ENCODE measurements around the gene MAPK9. TPM values are rescaled to one million over a fixed set of nuclear protein-coding genes. Genes with fewer than 3 reads are reported as not detected.

MAPK9 gene
- total RNA-seq: 40.1 and 41.6 TPM in 2 replicates

- intact Hi-C loops (cut with micrococcal nuclease): loop anchor here (2.0 to 5.0 kb wide), 12 partner anchors 203 to 1663 kb away; partner anchors contain the start of genes CNOT6, MGAT1, MRNIP and RACK1
These were observed at the start of gene MAPK9 for GRCh38 chr5:180291943-180292831. Gene MAPK9, minus strand, starts transcription at chr5:180292083. Its CDS starts 11,522 bp downstream, at chr5:180280561.

GRCh38 chr5:180341595-180341994 lies 49.7 kb upstream of the MAPK9 start:
- intact Hi-C loops (cut with micrococcal nuclease): no loop called here

GRCh38 chr5:180340856-180341255 lies 49.0 kb upstream of the MAPK9 start:
- intact Hi-C loops (cut with micrococcal nuclease): no loop called here

GRCh38 chr5:180339583-180340183 lies 47.8 kb upstream of the MAPK9 start:
- intact Hi-C loops (cut with micrococcal nuclease): no loop called here

GRCh38 chr5:180338001-180338707 lies 46.3 kb upstream of the MAPK9 start:
- intact Hi-C loops (cut with micrococcal nuclease): no loop called here

- intact Hi-C loops (cut with micrococcal nuclease): no loop called here
These were observed 44.5 kb upstream of the MAPK9 start for GRCh38 chr5:180336234-180337020.

GRCh38 chr5:180335614-180336233 lies 43.8 kb upstream of the MAPK9 start:
- intact Hi-C loops (cut with micrococcal nuclease): no loop called here

GRCh38 chr5:180334751-180335613 lies 43.1 kb upstream of the MAPK9 start:
- intact Hi-C loops (cut with micrococcal nuclease): no loop called here

- intact Hi-C loops (cut with micrococcal nuclease): no loop called here
These were observed 42.3 kb upstream of the MAPK9 start for GRCh38 chr5:180334176-180334575.

GRCh38 chr5:180333661-180334060 lies 41.8 kb upstream of the MAPK9 start:
- intact Hi-C loops (cut with micrococcal nuclease): no loop called here

GRCh38 chr5:180332861-180333260 lies 41.0 kb upstream of the MAPK9 start:
- intact Hi-C loops (cut with micrococcal nuclease): no loop called here

GRCh38 chr5:180332051-180332517 lies 40.2 kb upstream of the MAPK9 start:
- intact Hi-C loops (cut with micrococcal nuclease): no loop called here

- intact Hi-C loops (cut with micrococcal nuclease): no loop called here
These were observed 39.7 kb upstream of the MAPK9 start for GRCh38 chr5:180331647-180331950.

GRCh38 chr5:180330810-180331646 lies 39.1 kb upstream of the MAPK9 start:
- intact Hi-C loops (cut with micrococcal nuclease): no loop called here

- intact Hi-C loops (cut with micrococcal nuclease): no loop called here
These were observed 38.4 kb upstream of the MAPK9 start for GRCh38 chr5:180330270-180330648.

- intact Hi-C loops (cut with micrococcal nuclease): no loop called here
These were observed 37.9 kb upstream of the MAPK9 start for GRCh38 chr5:180329606-180330269.

GRCh38 chr5:180329138-180329435 lies 37.2 kb upstream of the MAPK9 start:
- intact Hi-C loops (cut with micrococcal nuclease): no loop called here
